A549 (cell line): Measurements from ENCODE around the gene APOL2.

Source experiments
- CHD2 ChIP-seq: fragments of 150-350 bp; IDR thresholded peaks from 2 replicates; pipeline ENCODE4 v1.6.1; 2014; ENCODE audit warnings: low read length; ENCODE audit not compliant: partially characterized antibody
- CTCF ChIP-seq: fragments of >200 bp; sonication (Bioruptor Twin); formaldehyde crosslinking; IDR thresholded peaks from 3 replicates; pipeline ENCODE4 v1.5.1; 2016
- EHMT2 ChIP-seq: fragments of 200-600 bp; sonication (generic); IDR thresholded peaks from 2 replicates; pipeline ENCODE4 v1.6.1; 2016; ENCODE audit warnings: antibody characterized with exemption, low read depth, mild to moderate bottlenecking, moderate library complexity
- EP300 ChIP-seq, 2 experiments: fragments of >200 bp; sonication (Bioruptor Twin); formaldehyde crosslinking; IDR thresholded peaks; 2 replicates in 1 of 2; 3 replicates in 1 of 2; pipeline ENCODE4 v1.6.1; 2016 to 2017
- JUNB ChIP-seq: fragments of >200 bp; sonication (Bioruptor Twin); formaldehyde crosslinking; IDR thresholded peaks from 2 replicates; pipeline ENCODE4 v1.6.1; 2016
- MAX ChIP-seq: IDR thresholded peaks from 2 replicates; pipeline ENCODE4 v1.6.1; 2012
- POLR2A ChIP-seq: IDR thresholded peaks from 2 replicates; pipeline ENCODE4 v1.6.1; 2012; ENCODE audit warnings: mild to moderate bottlenecking, low read length
- RAD21 ChIP-seq, 2 experiments: fragments of >200 bp in 1 of 2; sonication (Bioruptor Twin) in 1 of 2; formaldehyde crosslinking in 1 of 2; IDR thresholded peaks in 1 of 2; conservative IDR thresholded peaks in 1 of 2; 2 replicates in 1 of 2; 3 replicates in 1 of 2; pipeline ENCODE4 v1.6.1; 2012 to 2018; ENCODE audit warnings: inconsistent platforms in 1 of 2
- REST ChIP-seq: fragments of 200-600 bp; sonication (generic); IDR thresholded peaks from 2 replicates; pipeline ENCODE4 v1.6.1; 2016; ENCODE audit warnings: antibody characterized with exemption, mild to moderate bottlenecking, moderate library complexity
- RFX5 ChIP-seq: fragments of 450-650 bp; IDR thresholded peaks from 2 replicates; pipeline ENCODE4 v1.7.1; 2014; ENCODE audit warnings: antibody characterized with exemption, mild to moderate bottlenecking, moderate library complexity
- SREBF2 ChIP-seq: fragments of 450-650 bp; IDR thresholded peaks from 2 replicates; pipeline ENCODE4 v1.6.1; 2014; ENCODE audit warnings: mild to moderate bottlenecking, moderate library complexity
- USF2 ChIP-seq: fragments of 450-650 bp; IDR thresholded peaks from 2 replicates; pipeline ENCODE4 v1.6.1; 2014; ENCODE audit warnings: antibody characterized with exemption

GRCh38 chr22:36196254-36197064 is 42.9 kb downstream of the APOL2 start:
- no peak for TF ChIP-seq EP300 (IDR thresholded peaks at IDR 0.05)
- TF ChIP-seq REST = no peak
- no peak for TF ChIP-seq POLR2A
- TF ChIP-seq RAD21 (conservative IDR thresholded peaks at IDR 0.05 in 1 of 2, IDR thresholded peaks at IDR 0.05 in 1 of 2) = no peak
- TF ChIP-seq MAX = no peak
- TF ChIP-seq CTCF = no peak
- TF ChIP-seq USF2 = no peak
- TF ChIP-seq EHMT2 = no peak
- no peak for TF ChIP-seq SREBF2
- TF ChIP-seq RFX5 = no peak
- no peak for TF ChIP-seq JUNB
- TF ChIP-seq CHD2 = no peak
